Trophoblast cell (in vitro differentiated cells and primary cell): ENCODE data around the gene ARHGEF10L.

Experiments
- DNase-seq, 2 donors: peaks; one replicate each; pipeline ENCODE4 v3.0.0-alpha.2; 2016
- H2AFZ ChIP-seq: 2 replicates; pipeline ENCODE4 v1.6.1; 2013; ENCODE audit warnings: low read length, moderate library complexity, mild to moderate bottlenecking; ENCODE audit not compliant: insufficient read depth, poor library complexity
- H2AK5ac ChIP-seq: 2 replicates; pipeline ENCODE4 v1.6.1; 2013; ENCODE audit warnings: mild to moderate bottlenecking, low read length
- H2BK120ac ChIP-seq: 2 replicates; pipeline ENCODE4 v1.6.1; 2013; ENCODE audit warnings: low read length, mild to moderate bottlenecking, moderate library complexity; ENCODE audit not compliant: insufficient read depth, poor library complexity
- H2BK12ac ChIP-seq: 2 replicates; pipeline ENCODE4 v1.6.1; 2013; ENCODE audit warnings: mild to moderate bottlenecking, low read length, moderate library complexity
- H2BK5ac ChIP-seq: 2 replicates; pipeline ENCODE4 v1.6.1; 2013; ENCODE audit warnings: low read length, low read depth, moderate library complexity, mild to moderate bottlenecking; ENCODE audit not compliant: poor library complexity
- H3K14ac ChIP-seq: 2 replicates; pipeline ENCODE4 v1.6.1; 2013; ENCODE audit warnings: mild to moderate bottlenecking, low read length
- H3K18ac ChIP-seq: 2 replicates; pipeline ENCODE4 v1.6.1; 2013; ENCODE audit warnings: mild to moderate bottlenecking, low read length
- H3K23ac ChIP-seq: 2 replicates; pipeline ENCODE4 v1.6.1; 2013; ENCODE audit warnings: low read length
- H3K27ac ChIP-seq: 2 replicates; pipeline ENCODE4 v1.5.1; 2013; ENCODE audit warnings: low read depth, mild to moderate bottlenecking, inconsistent platforms, low read length, moderate library complexity
- H3K27me3 ChIP-seq: 2 replicates; pipeline ENCODE4 v1.6.1; 2013; ENCODE audit warnings: inconsistent platforms, mild to moderate bottlenecking, low read length, moderate library complexity; ENCODE audit not compliant: insufficient read depth
- H3K36me3 ChIP-seq, 2 experiments: 1 replicate in 1 of 2; 2 replicates in 1 of 2; pipeline ENCODE4 v1.6.1; 2013; ENCODE audit warnings: low read length in 2 of 2, mild to moderate bottlenecking in 2 of 2, moderate library complexity in 1 of 2; ENCODE audit not compliant: insufficient read depth in 2 of 2, control insufficient read depth in 1 of 2
- H3K4ac ChIP-seq: 2 replicates; pipeline ENCODE4 v1.6.1; 2013; ENCODE audit warnings: low read depth, mild to moderate bottlenecking, low read length, moderate library complexity
- H3K4me1 ChIP-seq, 2 experiments: 1 replicate in 1 of 2; 2 replicates in 1 of 2; pipeline ENCODE4 v1.6.1; 2013; ENCODE audit warnings: low read length in 2 of 2, mild to moderate bottlenecking in 2 of 2, moderate library complexity in 1 of 2; ENCODE audit not compliant: insufficient read depth in 2 of 2, control insufficient read depth in 1 of 2
- H3K4me2 ChIP-seq: 2 replicates; pipeline ENCODE4 v1.6.1; 2013; ENCODE audit warnings: inconsistent platforms, mild to moderate bottlenecking, low read length, moderate library complexity
- H3K4me3 ChIP-seq: 2 replicates; pipeline ENCODE4 v1.5.1; 2013; ENCODE audit warnings: mild to moderate bottlenecking, low read depth, low read length, inconsistent platforms
- H3K79me1 ChIP-seq: one replicate; pipeline ENCODE4 v1.6.1; 2013; ENCODE audit warnings: low read length
- H3K79me2 ChIP-seq: 2 replicates; pipeline ENCODE4 v1.6.1; 2013; ENCODE audit warnings: low read length, mild to moderate bottlenecking; ENCODE audit not compliant: control insufficient read depth, insufficient read depth, poor library complexity
- H3K9ac ChIP-seq: 2 replicates; pipeline ENCODE4 v1.6.1; 2013; ENCODE audit warnings: mild to moderate bottlenecking, low read length
- H3K9me3 ChIP-seq: 2 replicates; pipeline ENCODE4 v1.6.1; 2013; ENCODE audit warnings: low read depth, mild to moderate bottlenecking, control low read depth, inconsistent platforms, low read length; ENCODE audit not compliant: insufficient read depth
- H4K12ac ChIP-seq: 2 replicates; pipeline ENCODE4 v1.6.1; 2013; ENCODE audit warnings: low read depth, mild to moderate bottlenecking, low read length, moderate library complexity
- H4K8ac ChIP-seq: 2 replicates; pipeline ENCODE4 v1.6.1; 2013; ENCODE audit warnings: low read depth, mild to moderate bottlenecking, low read length, moderate library complexity
- H4K91ac ChIP-seq: one replicate; pipeline ENCODE4 v1.6.1; 2013; ENCODE audit warnings: low read depth, mild to moderate bottlenecking, low read length, moderate library complexity
- WGBS: extraction: QIAGEN DNeasy Blood & Tissue Kit; methylation state at CpG from one replicate; pipeline ENCODE4 v1.1.7; 2013; ENCODE audit warnings: missing lambda C conversion rate; ENCODE audit not compliant: insufficient read length, insufficient coverage; ENCODE audit errors: extremely low coverage; 5-methylcytosine and 5-hydroxymethylcytosine counted together

The ARHGEF10L gene

GRCh38 chr1:17523321-17524041 is 16.0 kb upstream of the ARHGEF10L start:
- H3K4me1 ChIP-seq: peaks cover 9 to 10% of the 10 kb centered on the region in 2 experiments
- no peak overlapping the region for H2AK5ac ChIP-seq
- no peak overlapping the region for H2AFZ ChIP-seq
- no peaks in the 10 kb centered on the region for H3K36me3 ChIP-seq
- H3K4me3 ChIP-seq: no peak overlapping the region
- H3K9ac ChIP-seq: no peak overlapping the region
- no peak overlapping the region for H3K18ac ChIP-seq
- no peak for DNase-seq
- H2BK120ac ChIP-seq: no peak overlapping the region
- no peak overlapping the region for H4K8ac ChIP-seq
- H2BK5ac ChIP-seq: no peak overlapping the region
- no peak overlapping the region for H3K14ac ChIP-seq
- H3K79me2 ChIP-seq: no peaks in the 10 kb centered on the region
- H3K27me3 ChIP-seq: no peaks in the 10 kb centered on the region
- no peaks in the 10 kb centered on the region for H3K9me3 ChIP-seq
- H3K79me1 ChIP-seq: peaks cover 2% of the 10 kb centered on the region
- no peak overlapping the region for H3K4me2 ChIP-seq
- no peak overlapping the region for H3K23ac ChIP-seq
- no peak overlapping the region for H4K12ac ChIP-seq
- WGBS: no CpG with 5 or more reads among the region's 7 CpGs
- H3K27ac ChIP-seq: no peak overlapping the region
- H3K4ac ChIP-seq: no peak overlapping the region
- no peak overlapping the region for H2BK12ac ChIP-seq
- no peak overlapping the region for H4K91ac ChIP-seq

- Histone ChIP-seq H2BK12ac (no peak overlapping the region), H4K91ac (no peak overlapping the region), H2BK5ac (no peak overlapping the region), H2AFZ (no peak overlapping the region), H3K9ac (no peak overlapping the region), H3K14ac (no peak overlapping the region), H2AK5ac (no peak overlapping the region), H3K23ac (no peak overlapping the region), H3K27me3 (no peaks in the 10 kb centered on the region), H3K18ac (no peak overlapping the region), H4K8ac (no peak overlapping the region), H3K79me1 (peaks cover 2% of the 10 kb centered on the region), H3K79me2 (no peaks in the 10 kb centered on the region), H3K4me2 (no peak overlapping the region), H4K12ac (no peak overlapping the region), H3K27ac (no peak overlapping the region), H3K4ac (no peak overlapping the region), H2BK120ac (no peak overlapping the region), H3K4me3 (no peak overlapping the region), H3K9me3 (no peaks in the 10 kb centered on the region), H3K36me3 (no peaks in the 10 kb centered on the region), H3K4me1 (peaks cover 9 to 10% of the 10 kb centered on the region in 2 experiments)
- DNase-seq: no peak
- WGBS: no CpG with 5 or more reads among the region's 2 CpGs
These were observed 14.9 kb upstream of the ARHGEF10L start for GRCh38 chr1:17524645-17525044.

GRCh38 chr1:17525996-17526686 is 13.4 kb upstream of the ARHGEF10L start:
- no peak overlapping the region for H2AFZ ChIP-seq
- no peaks in the 10 kb centered on the region for H3K27me3 ChIP-seq
- no peak overlapping the region for H3K18ac ChIP-seq
- no peak overlapping the region for H3K4me3 ChIP-seq
- no peak overlapping the region for H3K27ac ChIP-seq
- H3K4me1 ChIP-seq: no peaks in the 10 kb centered on the region
- no peaks in the 10 kb centered on the region for H3K79me2 ChIP-seq
- no peak overlapping the region for H2BK12ac ChIP-seq
- H4K8ac ChIP-seq: no peak overlapping the region
- no peak overlapping the region for H2AK5ac ChIP-seq
- no peak overlapping the region for H3K14ac ChIP-seq
- H3K79me1 ChIP-seq: no peaks in the 10 kb centered on the region
- no peak overlapping the region for H3K4ac ChIP-seq
- DNase-seq: no peak
- no peak overlapping the region for H3K4me2 ChIP-seq
- no peak overlapping the region for H4K91ac ChIP-seq
- no CpG with 5 or more reads among the region's 4 CpGs for WGBS
- H3K23ac ChIP-seq: no peak overlapping the region
- H4K12ac ChIP-seq: no peak overlapping the region
- H3K9ac ChIP-seq: no peak overlapping the region
- H2BK5ac ChIP-seq: no peak overlapping the region
- H3K36me3 ChIP-seq: no peaks in the 10 kb centered on the region
- no peaks in the 10 kb centered on the region for H3K9me3 ChIP-seq
- H2BK120ac ChIP-seq: no peak overlapping the region

- no peak overlapping the region for H2BK12ac ChIP-seq
- no peaks in the 10 kb centered on the region for H3K4me1 ChIP-seq
- H3K27ac ChIP-seq: no peak overlapping the region
- H3K79me2 ChIP-seq: no peaks in the 10 kb centered on the region
- WGBS: no CpG with 5 or more reads among the region's 14 CpGs
- no peak overlapping the region for H3K4ac ChIP-seq
- no peak overlapping the region for H3K18ac ChIP-seq
- H3K36me3 ChIP-seq: no peaks in the 10 kb centered on the region
- H3K9me3 ChIP-seq: no peaks in the 10 kb centered on the region
- H2BK120ac ChIP-seq: no peak overlapping the region
- no peak overlapping the region for H2BK5ac ChIP-seq
- H2AFZ ChIP-seq: no peak overlapping the region
- H3K79me1 ChIP-seq: no peaks in the 10 kb centered on the region
- H3K23ac ChIP-seq: no peak overlapping the region
- no peak overlapping the region for H3K4me3 ChIP-seq
- no peak for DNase-seq
- no peak overlapping the region for H3K9ac ChIP-seq
- no peak overlapping the region for H4K8ac ChIP-seq
- no peak overlapping the region for H3K14ac ChIP-seq
- no peaks in the 10 kb centered on the region for H3K27me3 ChIP-seq
- H4K12ac ChIP-seq: no peak overlapping the region
- no peak overlapping the region for H2AK5ac ChIP-seq
- H4K91ac ChIP-seq: no peak overlapping the region
- H3K4me2 ChIP-seq: no peak overlapping the region
These were observed 12.2 kb upstream of the ARHGEF10L start for GRCh38 chr1:17527036-17527914.
